Spleen (tissue), 11 donors: ENCODE data around the gene ALDH1A3. TPM values are rescaled to one million over a fixed set of nuclear protein-coding genes. Genes with fewer than 3 reads are reported as not detected.

Source experiments
- DNase-seq: peaks from one replicate; pipeline ENCODE4 v3.0.0-alpha.2; 2020
- H3K27ac ChIP-seq, 8 donors: fragments of 200-600 bp; sonication (generic) in 7 of 8; 1 replicate in 4 of 8; 2 replicates in 4 of 8; pipeline versions ENCODE4 v1.5.0 to v1.8.0; 2016 to 2021; ENCODE audit warnings: inconsistent platforms in 4 of 8, mild to moderate bottlenecking in 4 of 8, moderate library complexity in 1 of 8
- H3K27me3 ChIP-seq, 7 donors: fragments of 200-600 bp; sonication (generic) in 6 of 7; replicated peaks in 1 of 7; 1 replicate in 4 of 7; 2 replicates in 3 of 7; pipeline versions ENCODE4 v1.5.0 to v1.8.0; 2016 to 2021; ENCODE audit warnings: inconsistent platforms in 3 of 7, mild to moderate bottlenecking in 1 of 7
- H3K36me3 ChIP-seq, 6 donors: fragments of 200-600 bp; sonication (generic) in 5 of 6; 1 replicate in 4 of 6; 2 replicates in 2 of 6; pipeline versions ENCODE4 v1.5.0 to v1.8.0; 2016 to 2021; ENCODE audit warnings: inconsistent platforms in 2 of 6
- H3K4me1 ChIP-seq, 6 donors: fragments of 200-600 bp; sonication (generic) in 5 of 6; 1 replicate in 3 of 6; 2 replicates in 3 of 6; pipeline versions ENCODE4 v1.5.0 to v1.8.0; 2016 to 2021; ENCODE audit warnings: inconsistent platforms in 3 of 6
- H3K4me3 ChIP-seq, 8 donors: fragments of 200-600 bp; sonication (generic) in 7 of 8; 1 replicate in 4 of 8; 2 replicates in 4 of 8; pipeline versions ENCODE4 v1.5.0 to v1.8.0; 2016 to 2021; ENCODE audit warnings: inconsistent platforms in 4 of 8, mild to moderate bottlenecking in 4 of 8, moderate library complexity in 2 of 8
- H3K9me3 ChIP-seq, 8 donors: fragments of 200-600 bp; sonication (generic) in 7 of 8; 1 replicate in 4 of 8; 2 replicates in 4 of 8; pipeline versions ENCODE4 v1.5.0 to v1.8.0; 2016 to 2021; ENCODE audit warnings: inconsistent platforms in 4 of 8
- CTCF ChIP-seq, 11 experiments: fragments of 200-600 bp in 7 of 11; fragments of 450-650 bp in 4 of 11; sonication (generic) in 4 of 11; IDR thresholded peaks in 8 of 11; conservative IDR thresholded peaks in 3 of 11; 1 replicate in 7 of 11; 2 replicates in 4 of 11; pipeline versions ENCODE4 v1.4.0 to v1.8.0; 2016 to 2021; ENCODE audit warnings: antibody characterized with exemption in 11 of 11, inconsistent platforms in 4 of 11, mild to moderate bottlenecking in 1 of 11
- POLR2A ChIP-seq, 3 donors: fragments of 450-650 bp; IDR thresholded peaks; one replicate each; pipeline ENCODE4 v1.5.1; 2017; ENCODE audit warnings: antibody characterized with exemption in 3 of 3, mild to moderate bottlenecking in 1 of 3
- POLR2AphosphoS5 ChIP-seq, 3 donors: sonication (generic); formaldehyde crosslinking; IDR thresholded peaks; one replicate each; pipeline ENCODE4 v1.5.1; 2017; ENCODE audit warnings: antibody characterized with exemption in 3 of 3
- WGBS, 5 donors: extraction: QIAGEN DNeasy Blood & Tissue Kit in 3 of 5; methylation state at CpG; one replicate each; pipeline versions ENCODE4 v1.1.5 to v1.1.7; 2013 to 2018; 5-methylcytosine and 5-hydroxymethylcytosine counted together
- intact Hi-C: fragments of 100-400 bp; cut with DNase I; formaldehyde crosslinking; loops from one replicate; pipeline ENCODE4 v1.15.0; 2023; ENCODE audit warnings: low total_unique reads
- polyA plus RNA-seq, 3 donors: library from polyadenylated mRNA; stranded (reverse); fragments of 200-250 nt; gene quantifications; one replicate each; pipeline ENCODE4 v1.2.1, GENCODE V29; 2013
- total RNA-seq, 7 donors: library from RNA; depleted of rRNA in 3 of 7; stranded (reverse); fragments of >200 nt in 3 of 7; fragmentation: NEBNext Ultra II Directional in 4 of 7; extraction: Animal tissue kit (Norgen Biotek cat#: 25700) in 4 of 7; gene quantifications; one replicate each; pipeline versions ENCODE4 v1.1.0 to v1.2.1, GENCODE V29; 2016 to 2021
- donor health status: healthy with polysubstance abuse.
- donor health status: DM: no; HTN: no; CAD: no; lungs with moderate emphysema.
- donor health status: DM: no; HTN: no; CAD: no.
- donor health status: Bipolar disorder and iron deficiency.
- donor health status: healthy.
- donor health status: DM: no; HTN: no; CAD: no.
- donor health status: DM: yes; HTN: yes; CAD: no.

ALDH1A3 gene
- total and polyA plus RNA-seq, 10 donors, result 0.94 to 22.3 (median 4.6) TPM

GRCh38 chr15:100911086-100911485 lies 31.5 kb downstream of the ALDH1A3 start:
- H3K4me1 ChIP-seq, result peaks cover 0 to 11% (median 0%) of the 10 kb centered on the region in 6 donors
- no peak overlapping the region for H3K27ac ChIP-seq
- peaks cover 0 to 4% (median 0%) of the 10 kb centered on the region in 8 donors for H3K9me3 ChIP-seq
- no peak for TF ChIP-seq CTCF (IDR thresholded peaks at IDR 0.05 in 8 of 11, conservative IDR thresholded peaks at IDR 0.05 in 3 of 11)
- no peak for TF ChIP-seq POLR2A (IDR thresholded peaks at IDR 0.05)
- no peak for TF ChIP-seq POLR2AphosphoS5 (IDR thresholded peaks at IDR 0.05)
- H3K4me3 ChIP-seq, result no peak overlapping the region
- no peaks in the 10 kb centered on the region for H3K36me3 ChIP-seq
- intact Hi-C loops, result no loop called here
- WGBS, 5 donors, result 72 to 86% (median 81%) methylated on average over 10 of the region's 10 CpGs
- peaks cover 0 to 5% (median 0%) of the 10 kb centered on the region in 7 donors for H3K27me3 ChIP-seq
- DNase-seq, result no peak

GRCh38 chr15:100913961-100914360 lies 34.3 kb downstream of the ALDH1A3 start:
- H3K9me3 ChIP-seq, result peaks cover 0 to 4% (median 0%) of the 10 kb centered on the region in 8 donors
- H3K4me1 ChIP-seq, result peaks cover 0 to 30% (median 18%) of the 10 kb centered on the region in 6 donors
- H3K36me3 ChIP-seq, result no peaks in the 10 kb centered on the region
- 76 to 86% (median 80%) methylated on average over 4 of the region's 4 CpGs for whole genome bisulfite sequencing, 5 donors
- H3K4me3 ChIP-seq, result no peak overlapping the region
- intact Hi-C loops, result no loop called here
- peaks cover 0 to 20% (median 0%) of the 10 kb centered on the region in 7 donors for H3K27me3 ChIP-seq
- H3K27ac ChIP-seq, result no peak overlapping the region
- TF ChIP-seq POLR2AphosphoS5 (IDR thresholded peaks at IDR 0.05) (peak in 1 of 3 donors; percentile 30), CTCF (IDR thresholded peaks at IDR 0.05 in 8 of 11, conservative IDR thresholded peaks at IDR 0.05 in 3 of 11) (no peak), POLR2A (IDR thresholded peaks at IDR 0.05) (no peak)
- no peak for DNase-seq

DNA sequence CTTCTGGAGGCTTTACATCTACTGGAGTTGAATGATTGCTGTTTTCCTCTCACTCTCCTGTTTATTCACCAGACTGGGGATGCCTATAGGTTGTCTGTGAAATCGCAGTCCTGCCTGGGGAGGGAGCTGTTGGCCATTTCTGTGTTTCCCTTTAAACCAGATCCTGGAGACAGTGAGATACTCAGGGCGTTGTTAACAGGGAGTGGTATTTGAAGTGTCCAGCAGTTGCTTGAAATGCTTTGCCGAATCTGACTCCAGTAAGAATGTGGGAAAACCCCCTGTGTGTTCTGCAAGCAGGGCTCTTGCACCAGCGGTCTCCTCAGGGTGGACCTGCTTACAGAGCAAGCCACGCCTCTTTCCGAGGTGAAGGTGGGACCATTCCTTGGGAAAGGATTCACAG lies 35.2 kb downstream of the ALDH1A3 start:
- intact Hi-C loops, result no loop called here
- no peak overlapping the region for H3K27ac ChIP-seq

More for the DNA sequence above, 35.2 kb downstream of the ALDH1A3 start:
- WGBS, 5 donors, result 71 to 80% (median 76%) methylated on average over 6 of the region's 6 CpGs
- Histone ChIP-seq H3K4me3 (no peak overlapping the region), H3K4me1 (peaks cover 0 to 35% (median 22%) of the 10 kb centered on the region in 6 donors), H3K9me3 (peaks cover 0 to 4% (median 0%) of the 10 kb centered on the region in 8 donors), H3K27me3 (peaks cover 0 to 26% (median 0%) of the 10 kb centered on the region in 7 donors), H3K36me3 (no peaks in the 10 kb centered on the region)
- TF ChIP-seq CTCF (IDR thresholded peaks at IDR 0.05 in 8 of 11, conservative IDR thresholded peaks at IDR 0.05 in 3 of 11), result no peak
- no peak for TF ChIP-seq POLR2AphosphoS5 (IDR thresholded peaks at IDR 0.05)
- no peak for TF ChIP-seq POLR2A (IDR thresholded peaks at IDR 0.05)
- no peak for DNase-seq
